Fibroblast of the conjunctiva (primary cell): Measurements from ENCODE around the gene LONRF2.
"Not testable (repeated sequence)": the region's sequence is repeated elsewhere in the genome, so short reads cannot be mapped to it uniquely, and the experiment has no call there.

Source experiments
- DNase-seq: peaks from one replicate; pipeline ENCODE4 v3.0.0-alpha.2; 2010; ENCODE audit warnings: low read depth

Gene LONRF2

GRCh38 chr2:100321866-100322820, at the start of gene LONRF2:
Gene LONRF2, minus strand, starts transcription at chr2:100322501. Its CDS starts 408 bp downstream, at chr2:100322093.
- no peak for DNase-seq

GRCh38 chr2:100367163-100367562, 44.9 kb upstream of the LONRF2 start:
- DNase-seq: no peak

GRCh38 chr2:100365434-100365833, 43.1 kb upstream of the LONRF2 start:
- peak; percentile 80 for DNase-seq

- DNase-seq: not testable (repeated sequence)
These were observed 40.0 kb upstream of the LONRF2 start for GRCh38 chr2:100362269-100362668.

DNA sequence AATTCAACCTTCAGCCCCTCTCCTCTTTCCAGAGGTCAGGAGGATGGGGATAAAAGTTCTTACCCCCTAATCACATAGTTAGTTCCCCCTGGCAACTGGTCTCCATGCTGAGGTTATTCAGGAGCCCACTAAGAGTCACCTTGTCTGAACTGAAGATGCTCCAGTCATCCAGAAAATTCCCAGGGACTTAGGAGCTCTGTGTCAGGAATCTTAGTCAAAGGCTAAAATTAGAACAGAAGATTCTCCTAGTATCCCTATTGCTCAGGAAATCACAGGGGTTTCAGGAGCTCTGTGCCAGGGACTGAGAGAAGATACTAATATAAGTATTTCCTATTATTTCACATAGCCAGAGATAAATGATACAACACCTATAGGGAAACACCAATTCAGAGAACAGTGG, 37.3 kb upstream of the LONRF2 start:
- DNase-seq: no peak

DNA sequence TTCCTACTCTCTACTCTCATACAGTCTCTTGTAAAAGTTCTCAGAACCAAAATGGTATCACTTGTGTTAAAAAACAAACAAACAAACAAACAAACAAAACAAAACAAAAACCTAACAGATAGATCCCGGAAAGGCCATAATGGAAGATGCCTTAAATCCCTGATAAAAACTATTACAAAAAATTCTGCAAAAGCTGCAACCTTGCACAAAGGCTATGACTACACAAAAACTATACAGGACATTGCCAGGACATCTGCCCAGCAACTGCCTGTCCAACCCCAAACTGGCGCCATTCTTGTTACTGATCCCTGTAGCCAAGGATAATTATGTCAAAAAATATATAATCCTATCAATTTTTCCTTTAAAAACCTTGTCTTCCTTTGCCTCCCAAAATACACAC, 36.3 kb upstream of the LONRF2 start:
- DNase-seq: no peak

DNA sequence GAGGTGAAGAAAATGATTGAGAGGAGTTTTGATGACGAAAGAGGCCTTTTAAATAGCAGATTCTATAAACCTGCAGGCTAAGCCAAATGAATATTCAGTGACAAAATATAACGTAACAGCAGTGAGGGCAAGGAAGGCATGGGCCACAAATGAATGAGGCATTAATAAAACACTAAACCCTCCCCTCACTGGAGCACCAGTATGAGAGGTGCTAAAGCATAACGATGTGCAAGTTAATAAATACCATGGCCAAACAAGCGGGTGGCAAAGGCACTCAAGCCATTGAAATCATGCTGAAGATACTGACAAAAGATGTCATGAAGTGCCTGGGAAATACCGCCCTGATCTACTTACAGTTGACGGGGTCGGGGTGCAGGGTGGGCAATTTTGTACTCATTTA, 30.2 kb upstream of the LONRF2 start:
- DNase-seq: no peak

DNA sequence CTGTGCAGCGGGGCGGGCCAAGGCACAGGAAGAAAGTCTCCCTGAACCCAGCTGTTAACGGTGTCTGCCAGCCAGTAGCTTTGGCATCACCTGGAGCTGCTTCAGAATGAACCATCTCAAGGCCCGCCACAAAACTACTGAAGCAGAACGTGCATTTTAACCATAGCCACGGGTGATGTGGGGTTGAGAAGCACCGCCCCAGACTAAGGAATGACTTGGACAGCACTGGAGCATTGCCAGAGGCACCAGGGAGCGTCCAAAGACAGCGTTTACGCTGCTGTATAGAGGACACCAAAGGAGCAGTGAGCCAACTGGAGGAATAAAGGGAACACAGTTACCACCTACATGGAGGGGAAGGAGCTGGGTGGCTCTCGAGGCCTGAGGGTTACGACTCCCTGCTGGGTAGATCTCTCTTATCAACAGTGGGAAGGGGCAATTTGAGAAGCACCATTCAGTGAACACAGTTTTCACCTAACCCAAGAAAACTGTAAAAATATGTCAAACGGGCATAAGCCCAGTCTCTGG, 28.4 kb upstream of the LONRF2 start:
- DNase-seq: no peak

DNA sequence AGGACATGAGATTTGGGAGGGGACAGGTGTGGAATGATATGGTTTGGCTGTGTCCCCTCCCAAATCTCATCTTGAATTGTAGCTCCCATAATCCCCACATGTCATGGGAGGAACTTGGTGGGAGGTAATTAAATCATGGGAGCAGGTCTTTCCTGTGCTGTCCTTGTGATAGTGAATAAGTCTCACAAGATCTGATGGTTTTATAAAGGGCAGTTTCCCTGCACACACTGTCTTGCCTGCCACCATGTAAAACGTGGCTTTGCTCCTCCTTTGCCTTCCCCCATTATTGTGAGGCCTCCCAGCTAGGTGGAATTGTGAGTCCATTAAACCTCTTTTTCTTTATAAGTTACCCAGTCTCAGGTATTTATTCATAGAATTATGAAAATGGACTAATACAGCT, 22.8 kb upstream of the LONRF2 start:
- DNase-seq: not testable (repeated sequence)

DNA sequence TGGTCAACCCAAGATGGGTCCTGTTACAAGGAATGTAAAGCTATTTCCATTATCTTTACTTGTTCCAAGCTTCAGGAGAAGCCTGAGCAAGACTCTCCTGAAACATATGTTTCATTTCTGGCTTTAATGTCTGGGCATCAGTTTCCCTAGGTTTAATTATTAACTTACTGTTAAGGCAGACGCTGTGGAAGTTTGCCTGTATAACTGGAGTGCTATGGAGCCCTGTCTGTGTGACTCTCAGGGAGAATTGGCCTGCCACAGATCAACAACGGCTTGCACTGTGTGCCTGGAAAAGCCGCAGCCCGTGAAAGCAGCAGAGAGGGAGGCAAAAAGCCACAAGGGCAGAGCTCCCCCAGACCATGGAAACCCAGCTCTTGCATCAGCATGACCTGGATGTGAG, 22.1 kb upstream of the LONRF2 start:
- no peak for DNase-seq

DNA sequence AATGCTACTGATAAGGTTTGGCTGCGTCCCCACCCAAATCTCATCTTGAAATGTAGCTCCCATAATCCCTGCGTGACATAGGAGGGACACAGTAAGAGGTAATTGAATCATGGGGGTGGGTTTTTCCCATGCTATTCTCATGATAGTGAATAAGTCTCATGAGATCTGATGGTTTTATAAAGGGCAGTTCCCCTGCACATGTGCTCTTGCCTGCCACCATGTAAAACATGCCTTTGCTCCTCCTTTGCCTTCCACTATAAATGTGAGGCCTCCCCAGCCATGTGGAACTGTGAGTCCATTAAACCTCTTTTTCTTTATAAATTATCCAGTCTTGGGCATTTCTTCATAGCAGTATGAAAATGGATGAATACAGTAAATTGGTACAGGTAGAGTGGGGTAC, 20.2 kb upstream of the LONRF2 start:
- DNase-seq: not testable (repeated sequence)

DNA sequence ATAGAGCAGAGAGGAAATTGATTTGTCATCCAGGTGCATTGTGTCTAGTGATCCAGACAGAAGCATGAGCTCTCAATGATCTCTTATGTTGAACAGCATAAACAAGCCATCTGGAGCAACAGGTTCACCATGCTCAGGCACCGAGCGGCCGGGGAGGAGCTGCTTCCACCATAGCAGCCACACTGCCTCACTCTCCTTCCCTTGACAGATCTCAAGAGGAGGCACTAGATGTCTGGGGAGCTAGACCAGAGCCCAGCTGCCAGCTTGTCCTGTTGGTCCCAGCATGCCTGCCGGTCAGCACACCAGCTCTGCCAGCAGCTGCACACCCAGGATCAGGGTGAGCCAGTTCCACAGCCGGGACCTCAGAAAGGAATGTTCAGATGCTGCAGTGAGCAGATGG, 17.5 kb upstream of the LONRF2 start:
- DNase-seq: no peak

DNA sequence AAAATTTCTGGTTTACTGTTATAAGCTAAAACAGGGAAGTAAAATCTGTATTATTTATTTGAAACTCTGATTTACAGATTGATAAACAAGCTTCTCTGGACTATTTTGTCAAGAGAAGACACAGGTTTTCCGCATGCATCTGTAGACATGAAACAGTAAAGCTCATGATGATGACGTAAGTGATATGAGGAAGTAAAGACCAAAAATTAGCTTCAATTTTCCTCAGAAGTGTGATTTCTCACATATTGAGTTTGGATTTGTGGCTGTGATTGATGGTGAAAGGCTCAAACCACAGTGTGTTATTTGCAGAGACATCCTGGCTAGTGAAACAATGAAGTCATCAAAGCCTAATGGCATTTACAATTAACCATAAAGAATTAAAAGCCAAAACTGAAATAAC, 12.6 kb upstream of the LONRF2 start:
- no peak for DNase-seq

DNA sequence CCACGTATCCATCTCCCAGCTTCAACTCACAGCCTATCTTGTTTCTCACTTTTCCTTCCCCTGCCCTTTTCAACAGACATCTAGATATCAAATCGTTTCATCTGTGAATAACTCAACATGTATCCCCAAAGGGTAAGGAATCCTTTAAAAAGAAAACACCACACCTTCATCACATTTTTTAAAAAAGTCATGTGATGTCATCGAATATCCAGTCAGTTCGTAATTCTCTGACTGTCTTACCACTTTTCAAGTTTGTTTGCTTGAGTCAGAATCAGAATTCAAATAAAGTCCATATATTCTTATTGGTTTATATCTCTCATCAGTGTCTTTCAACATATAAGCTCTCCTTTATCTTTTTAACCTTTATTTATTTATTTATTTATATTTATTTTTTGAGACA, 5.4 kb upstream of the LONRF2 start:
- no peak for DNase-seq

- no peak for DNase-seq
These were observed 979 bp downstream of the LONRF2 start for GRCh38 chr2:100321179-100321865.

DNA sequence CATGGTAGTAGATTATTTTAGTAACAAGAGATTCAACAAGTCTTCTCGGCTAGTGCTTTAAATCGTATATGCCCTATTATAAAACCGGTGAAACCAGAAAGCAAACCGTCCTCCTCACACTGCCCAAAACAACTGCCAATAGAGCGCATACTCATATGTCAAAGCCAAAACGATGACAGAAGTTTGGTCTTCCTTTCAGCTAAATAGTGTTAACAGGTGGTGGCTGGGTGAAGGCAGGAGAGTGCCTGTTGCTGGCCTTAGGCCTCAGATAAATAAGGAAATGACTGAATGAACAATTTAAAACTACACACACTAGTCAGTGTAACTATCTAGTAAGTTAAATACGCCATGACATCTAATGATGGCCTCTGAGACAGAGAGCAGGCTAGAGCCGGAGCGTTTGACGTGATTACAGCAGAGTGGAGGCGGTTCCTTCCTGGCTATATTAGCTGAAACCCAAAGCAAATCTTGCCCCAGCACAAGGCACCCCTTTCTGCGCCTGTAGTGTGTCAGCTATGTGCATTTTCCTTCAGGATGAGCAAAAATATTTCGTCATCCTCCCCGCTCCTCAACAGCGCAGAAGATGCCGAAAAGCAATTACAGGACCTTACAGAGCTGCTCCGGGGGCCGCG, 1.6 kb downstream of the LONRF2 start:
- no peak for DNase-seq

- no peak for DNase-seq
These were observed 4.7 kb downstream of the LONRF2 start for GRCh38 chr2:100317634-100318033.

DNA sequence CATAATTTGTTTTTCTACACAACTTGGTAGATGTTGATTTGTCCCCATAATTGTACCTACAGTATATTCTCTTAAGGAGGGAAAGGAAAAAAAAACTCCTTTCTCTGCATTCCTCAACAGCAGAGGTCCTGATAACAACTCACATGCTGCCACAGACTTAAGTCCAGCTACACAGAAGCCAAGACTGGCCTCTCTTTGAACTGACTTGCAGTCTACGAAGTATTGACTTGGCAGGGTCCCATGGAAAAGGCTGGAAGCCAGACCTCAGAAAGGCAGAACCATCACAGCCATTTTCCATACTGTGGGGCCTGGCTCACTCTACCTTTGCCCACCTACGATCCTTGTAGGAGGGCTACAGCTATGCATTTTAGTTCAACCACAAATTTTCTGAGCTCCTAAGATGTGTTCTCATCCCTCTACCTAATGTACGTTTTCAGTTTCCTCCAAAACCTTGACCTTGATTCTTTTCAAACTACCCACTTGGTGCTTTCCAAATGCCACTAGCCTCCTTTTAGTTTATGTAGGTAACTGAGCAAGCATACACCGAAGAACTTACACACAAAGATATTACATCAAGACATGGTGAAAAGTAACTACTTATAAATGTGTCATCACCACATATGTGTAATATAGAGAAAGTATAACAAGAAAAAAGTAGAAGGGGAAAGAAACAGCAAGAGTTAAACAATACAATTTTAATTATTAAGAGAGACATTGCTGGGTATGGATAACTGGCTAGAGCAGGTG, 12.2 kb downstream of the LONRF2 start:
- no peak for DNase-seq

- DNase-seq: no peak
These were observed 13.0 kb downstream of the LONRF2 start for GRCh38 chr2:100309311-100309710.

DNA sequence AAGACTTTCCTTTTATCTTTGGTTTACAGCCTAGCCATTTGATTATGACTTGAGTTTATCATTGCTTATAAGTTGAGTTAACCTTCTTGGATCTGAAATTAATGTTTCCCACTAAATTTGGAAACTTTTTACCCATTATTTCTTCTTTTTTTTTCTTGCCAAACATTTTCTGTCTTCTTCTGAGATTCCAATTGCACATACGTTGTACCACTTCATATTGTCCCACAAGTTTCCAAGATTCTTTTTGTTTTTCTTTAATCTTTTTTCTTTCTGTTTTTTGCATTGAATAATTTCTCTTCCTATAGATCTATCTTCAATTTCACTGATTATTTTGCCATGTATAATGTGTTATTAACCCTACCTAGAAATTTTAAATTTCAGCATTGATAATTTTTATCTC, 18.6 kb downstream of the LONRF2 start:
- DNase-seq: no peak

- DNase-seq: no peak
These were observed 19.8 kb downstream of the LONRF2 start for GRCh38 chr2:100302585-100302892.
